Mesendoderm (in vitro differentiated cells): Measurements from ENCODE around the gene PRDM16.

ENCODE experiments used
- DNase-seq: peaks from one replicate; pipeline ENCODE4 v3.0.0; 2013
- H2AK5ac ChIP-seq: 2 replicates; pipeline ENCODE4 v1.6.1; 2013; ENCODE audit warnings: low read length, inconsistent platforms
- H2BK120ac ChIP-seq: 2 replicates; pipeline ENCODE4 v1.6.1; 2013; ENCODE audit warnings: low read depth, mild to moderate bottlenecking, low read length, moderate library complexity, mixed read lengths
- H2BK15ac ChIP-seq: replicated peaks from 2 replicates; pipeline ENCODE4 v1.6.1; 2013; ENCODE audit warnings: low read depth, mild to moderate bottlenecking, moderate library complexity
- H2BK5ac ChIP-seq: 2 replicates; pipeline ENCODE4 v1.6.1; 2013; ENCODE audit warnings: low read length, inconsistent platforms
- H3K18ac ChIP-seq: 2 replicates; pipeline ENCODE4 v1.6.1; 2013; ENCODE audit warnings: mild to moderate bottlenecking, low read length, mixed read lengths
- H3K23ac ChIP-seq: one replicate; pipeline ENCODE4 v1.6.1; 2013; ENCODE audit warnings: low read length
- H3K27ac ChIP-seq: 2 replicates; pipeline ENCODE4 v1.5.1; 2013; ENCODE audit warnings: low read depth, mild to moderate bottlenecking, inconsistent platforms, low read length, moderate library complexity
- H3K27me3 ChIP-seq: 2 replicates; pipeline ENCODE4 v1.6.1; 2013; ENCODE audit warnings: low read length, control low read depth, mild to moderate bottlenecking, inconsistent platforms; ENCODE audit not compliant: insufficient read depth, poor library complexity
- H3K36me3 ChIP-seq: 2 replicates; pipeline ENCODE4 v1.6.1; 2013; ENCODE audit warnings: low read length, inconsistent platforms; ENCODE audit not compliant: control insufficient read depth, insufficient read depth
- H3K4ac ChIP-seq: one replicate; pipeline ENCODE4 v1.6.1; 2013; ENCODE audit warnings: low read depth, mild to moderate bottlenecking, low read length, moderate library complexity
- H3K4me1 ChIP-seq: 2 replicates; pipeline ENCODE4 v1.6.1; 2013; ENCODE audit warnings: low read depth, low read length, inconsistent platforms; ENCODE audit not compliant: control insufficient read depth
- H3K4me2 ChIP-seq: 2 replicates; pipeline ENCODE4 v1.6.1; 2013; ENCODE audit warnings: low read length
- H3K4me3 ChIP-seq: 2 replicates; pipeline ENCODE4 v1.5.1; 2013; ENCODE audit warnings: mild to moderate bottlenecking, low read length
- H3K56ac ChIP-seq: one replicate; pipeline ENCODE4 v1.6.1; 2013; ENCODE audit warnings: low read length
- H3K79me1 ChIP-seq: 2 replicates; pipeline ENCODE4 v1.6.1; 2013; ENCODE audit warnings: low read length, inconsistent platforms
- H3K79me2 ChIP-seq: 2 replicates; pipeline ENCODE4 v1.6.1; 2013; ENCODE audit warnings: mild to moderate bottlenecking, low read length; ENCODE audit not compliant: control insufficient read depth, insufficient read depth
- H3K9ac ChIP-seq: 2 replicates; pipeline ENCODE4 v1.6.1; 2013; ENCODE audit warnings: low read length, inconsistent platforms
- H4K5ac ChIP-seq: one replicate; pipeline ENCODE4 v1.6.1; 2013; ENCODE audit warnings: low read length
- H4K8ac ChIP-seq: one replicate; pipeline ENCODE4 v1.6.1; 2013; ENCODE audit warnings: low read depth, mild to moderate bottlenecking, control low read depth, low read length, moderate library complexity
- WGBS: extraction: QIAGEN DNeasy Blood & Tissue Kit; methylation state at CpG from one replicate; pipeline ENCODE4 v1.1.7; 2013; ENCODE audit warnings: low lambda C conversion rate, missing lambda C conversion rate; ENCODE audit not compliant: insufficient coverage; ENCODE audit errors: extremely low coverage; 5-methylcytosine and 5-hydroxymethylcytosine counted together

PRDM16 gene

DNA sequence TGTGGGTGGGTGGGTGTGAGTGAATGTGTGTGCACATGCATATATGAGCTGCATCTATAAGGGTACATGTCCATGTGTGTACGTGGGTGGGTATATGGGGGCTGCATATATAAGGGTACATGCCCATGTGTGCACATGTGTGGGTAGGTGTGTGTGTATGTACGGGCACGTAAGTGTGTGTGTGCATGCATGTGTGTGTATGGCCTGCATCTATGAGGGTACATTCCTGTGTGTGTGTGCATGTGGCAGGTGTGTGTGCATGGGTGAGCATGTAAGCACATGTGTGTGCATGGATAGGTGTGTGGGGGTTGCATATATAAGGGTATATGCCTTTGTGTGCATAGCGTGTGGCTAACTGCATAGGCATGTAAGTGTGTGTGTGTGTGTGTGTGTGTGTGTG, 204.4 kb downstream of the PRDM16 start:
- Histone ChIP-seq H3K18ac (no peak overlapping the region), H3K4me1 (no peaks in the 10 kb centered on the region), H3K36me3 (no peaks in the 10 kb centered on the region), H2BK15ac (no peak overlapping the region), H3K56ac (no peak overlapping the region), H4K5ac (no peak overlapping the region), H3K27me3 (no peaks in the 10 kb centered on the region), H3K27ac (no peak overlapping the region), H3K4ac (no peak overlapping the region), H3K79me1 (no peaks in the 10 kb centered on the region), H3K79me2 (no peaks in the 10 kb centered on the region), H2BK5ac (no peak overlapping the region), H2BK120ac (no peak overlapping the region), H4K8ac (no peak overlapping the region), H3K4me2 (no peak overlapping the region), H3K4me3 (no peak overlapping the region), H2AK5ac (no peak overlapping the region), H3K23ac (no peak overlapping the region), H3K9ac (no peak overlapping the region)
- DNase-seq, result no peak
- no CpG with 5 or more reads among the region's 4 CpGs for WGBS

- Histone ChIP-seq H3K36me3 (no peaks in the 10 kb centered on the region), H2BK120ac (no peak overlapping the region), H3K27me3 (no peaks in the 10 kb centered on the region), H4K5ac (no peak overlapping the region), H3K79me1 (no peaks in the 10 kb centered on the region), H3K79me2 (no peaks in the 10 kb centered on the region), H3K4ac (no peak overlapping the region), H3K56ac (no peak overlapping the region), H3K4me2 (no peak overlapping the region), H4K8ac (no peak overlapping the region), H3K27ac (no peak overlapping the region), H2AK5ac (no peak overlapping the region), H3K18ac (no peak overlapping the region), H3K4me1 (no peaks in the 10 kb centered on the region), H3K4me3 (no peak overlapping the region), H3K9ac (no peak overlapping the region), H2BK15ac (no peak overlapping the region), H2BK5ac (no peak overlapping the region), H3K23ac (no peak overlapping the region)
- DNase-seq, result no peak
- WGBS, result no CpG with 5 or more reads among the region's 12 CpGs
These were observed 206.0 kb downstream of the PRDM16 start for GRCh38 chr1:3274972-3275371.

DNA sequence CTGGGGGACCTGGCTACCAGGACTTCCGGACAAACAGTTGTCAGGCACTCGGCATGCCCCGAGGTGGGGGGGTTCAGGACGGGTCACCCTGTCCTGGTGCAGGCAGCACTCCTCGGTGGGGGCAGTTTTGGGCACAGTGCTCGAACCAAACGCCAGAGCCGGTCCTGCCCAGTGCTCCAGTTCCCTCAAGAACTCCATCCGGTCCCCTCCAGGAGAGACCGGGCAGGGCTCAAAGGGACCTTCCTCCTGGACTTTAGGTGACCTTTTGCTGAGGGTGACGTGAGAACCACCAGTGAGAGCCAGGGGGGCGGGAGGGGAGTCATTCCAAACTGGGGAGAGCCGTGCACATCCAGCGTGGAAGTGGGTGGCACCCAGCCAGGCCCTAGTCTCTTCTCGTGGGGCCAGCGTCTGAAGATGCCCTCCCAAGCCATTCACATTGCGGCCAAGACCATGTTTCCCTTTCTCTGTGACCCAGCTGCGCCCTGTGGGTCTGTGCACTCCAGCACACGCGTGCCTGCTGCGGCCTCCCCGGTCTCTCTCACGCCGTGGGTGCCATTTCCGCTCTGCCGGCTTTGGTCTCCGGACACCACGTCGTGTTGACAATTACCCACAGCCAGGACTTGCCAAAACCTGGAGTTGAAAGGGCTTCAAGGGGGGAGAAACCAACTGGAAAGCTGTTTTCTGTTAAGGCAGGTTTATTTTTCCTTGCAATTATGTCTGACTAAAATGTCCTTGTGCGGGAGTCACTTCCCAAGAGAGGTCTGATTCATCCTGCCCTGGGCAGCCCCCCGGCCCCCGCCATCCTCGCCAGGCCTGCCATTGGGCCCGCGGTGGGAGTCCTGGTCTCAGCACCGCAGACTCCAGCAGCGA, 206.7 kb downstream of the PRDM16 start:
- Histone ChIP-seq H3K4me2 (no peak overlapping the region), H3K9ac (no peak overlapping the region), H3K4ac (no peak overlapping the region), H3K36me3 (no peaks in the 10 kb centered on the region), H3K4me1 (no peaks in the 10 kb centered on the region), H3K79me2 (no peaks in the 10 kb centered on the region), H3K27ac (no peak overlapping the region), H2BK15ac (no peak overlapping the region), H3K18ac (no peak overlapping the region), H4K5ac (no peak overlapping the region), H2BK5ac (no peak overlapping the region), H3K56ac (no peak overlapping the region), H4K8ac (no peak overlapping the region), H2BK120ac (no peak overlapping the region), H2AK5ac (no peak overlapping the region), H3K27me3 (no peaks in the 10 kb centered on the region), H3K4me3 (no peak overlapping the region), H3K79me1 (no peaks in the 10 kb centered on the region), H3K23ac (no peak overlapping the region)
- no CpG with 5 or more reads among the region's 37 CpGs for WGBS
- DNase-seq, result no peak

DNA sequence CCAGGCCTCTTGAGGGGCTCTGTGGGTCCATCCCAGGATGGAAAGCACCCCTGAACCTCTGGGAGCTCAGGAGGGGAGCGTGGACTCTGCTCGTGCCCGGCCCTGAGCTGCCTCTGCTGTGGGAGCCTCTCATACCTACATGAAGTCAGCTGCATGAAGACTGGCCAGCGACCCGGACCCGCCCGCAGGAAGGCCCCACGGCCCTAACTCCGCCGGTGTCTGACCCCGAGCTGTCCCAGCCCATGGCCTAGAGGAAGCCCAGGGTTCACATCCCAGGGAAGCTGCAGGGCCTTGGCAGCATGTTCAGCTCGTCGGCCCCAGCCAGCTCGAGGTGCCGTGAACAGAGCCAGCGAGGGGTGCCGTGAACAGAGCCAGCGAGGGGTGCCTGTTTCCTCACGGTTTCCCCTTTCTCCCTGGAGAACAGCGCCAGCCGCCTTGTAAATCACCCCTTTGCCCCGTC, 207.4 kb downstream of the PRDM16 start:
- WGBS, result no CpG with 5 or more reads among the region's 22 CpGs
- Histone ChIP-seq H3K27me3 (no peaks in the 10 kb centered on the region), H3K4ac (no peak overlapping the region), H2BK5ac (no peak overlapping the region), H3K79me1 (no peaks in the 10 kb centered on the region), H2AK5ac (no peak overlapping the region), H3K23ac (no peak overlapping the region), H4K5ac (no peak overlapping the region), H3K4me2 (no peak overlapping the region), H4K8ac (no peak overlapping the region), H3K27ac (no peak overlapping the region), H3K36me3 (no peaks in the 10 kb centered on the region), H3K4me1 (no peaks in the 10 kb centered on the region), H2BK15ac (no peak overlapping the region), H3K56ac (no peak overlapping the region), H3K79me2 (no peaks in the 10 kb centered on the region), H2BK120ac (no peak overlapping the region), H3K18ac (no peak overlapping the region), H3K4me3 (no peak overlapping the region), H3K9ac (no peak overlapping the region)
- DNase-seq, result no peak

DNA sequence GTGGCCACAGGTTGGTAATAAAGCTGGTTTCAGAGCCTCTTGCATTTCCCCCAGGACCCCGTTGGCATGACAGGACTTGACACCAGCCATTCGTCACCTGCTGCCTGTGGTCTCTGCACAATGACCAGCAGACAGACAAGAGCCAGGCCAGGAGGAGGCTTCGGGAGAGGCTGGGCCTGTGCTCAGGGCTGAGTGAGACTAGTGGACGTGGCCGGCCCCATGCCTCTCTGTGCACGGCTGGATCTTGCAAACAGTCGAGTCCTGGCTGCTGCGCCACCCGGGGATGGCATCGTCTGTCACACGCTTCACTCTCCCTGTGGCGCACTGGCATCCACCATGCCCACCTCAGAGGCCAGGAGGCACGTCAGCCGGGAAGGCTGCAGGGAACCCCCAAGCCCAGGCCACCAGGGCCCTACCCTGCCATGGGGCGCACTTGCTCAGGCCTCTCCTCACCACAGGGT, 208.0 kb downstream of the PRDM16 start:
- no peak overlapping the region for H3K4me3 ChIP-seq
- H4K8ac ChIP-seq, result no peak overlapping the region
- H3K4ac ChIP-seq, result no peak overlapping the region
- H2BK5ac ChIP-seq, result no peak overlapping the region
- no peak overlapping the region for H2BK120ac ChIP-seq
- H3K23ac ChIP-seq, result no peak overlapping the region
- H3K56ac ChIP-seq, result no peak overlapping the region
- no peaks in the 10 kb centered on the region for H3K79me1 ChIP-seq
- no peak overlapping the region for H3K9ac ChIP-seq
- H4K5ac ChIP-seq, result no peak overlapping the region
- no peaks in the 10 kb centered on the region for H3K79me2 ChIP-seq
- H3K36me3 ChIP-seq, result no peaks in the 10 kb centered on the region
- H3K18ac ChIP-seq, result no peak overlapping the region
- H2BK15ac ChIP-seq, result no peak overlapping the region
- no peaks in the 10 kb centered on the region for H3K27me3 ChIP-seq
- DNase-seq, result no peak
- H3K27ac ChIP-seq, result no peak overlapping the region
- H2AK5ac ChIP-seq, result no peak overlapping the region
- no peak overlapping the region for H3K4me2 ChIP-seq
- no peaks in the 10 kb centered on the region for H3K4me1 ChIP-seq
- WGBS, result no CpG with 5 or more reads among the region's 15 CpGs
